ENCODE results near the gene BCR. TPM values are rescaled to one million over a fixed set of nuclear protein-coding genes. Genes with fewer than 3 reads are reported as not detected.

BCR gene
- total and polyA plus RNA-seq, 2 experiments from 2014 or later = 38.8 to 42.2 TPM

GRCh38 chr22:23284504-23285033 lies 104.3 kb downstream of the BCR start:
- TF ChIP-seq CTCF (IDR thresholded peaks at IDR 0.05; ENCODE audit: poor library complexity) (no peak), EZH2 (IDR thresholded peaks at IDR 0.05; ENCODE audit: borderline replicate concordance) (no peak), EZH2phosphoT487 (IDR thresholded peaks at IDR 0.05; ENCODE audit: low read depth, severe bottlenecking, unreplicated experiment) (no peak)
- WGBS (ENCODE audit: low lambda C conversion rate, missing lambda C conversion rate) = 92% methylated on average over 10 of the region's 10 CpGs
- no peak overlapping the region for H3K4me2 ChIP-seq
- peaks cover 3% of the 10 kb centered on the region for H3K4me1 ChIP-seq (ENCODE audit: insufficient read depth)
- H3K9me3 ChIP-seq (ENCODE audit: low read depth) = no peaks in the 10 kb centered on the region
- H3K27ac ChIP-seq = no peak overlapping the region
- H3K27me3 ChIP-seq = no peaks in the 10 kb centered on the region
- DNase-seq (ENCODE audit: low spot score) = no peak
- no peaks in the 10 kb centered on the region for H4K20me1 ChIP-seq (ENCODE audit: insufficient read depth, poor library complexity, severe bottlenecking)
- H3K79me2 ChIP-seq = no peaks in the 10 kb centered on the region
- H3K36me3 ChIP-seq (replicated peaks; ENCODE audit: insufficient read depth, low read depth) = no peaks in the 10 kb centered on the region
- no peak overlapping the region for H3K4me3 ChIP-seq
- no peak overlapping the region for H2AFZ ChIP-seq
- no peaks in the 10 kb centered on the region for H3K9me2 ChIP-seq (replicated peaks; ENCODE audit: insufficient read depth)

- Histone ChIP-seq H3K27ac (no peak overlapping the region), H3K4me1 (ENCODE audit: insufficient read depth) (peaks cover 5% of the 10 kb centered on the region), H3K36me3 (replicated peaks; ENCODE audit: insufficient read depth, low read depth) (no peaks in the 10 kb centered on the region), H3K9me2 (replicated peaks; ENCODE audit: insufficient read depth) (no peaks in the 10 kb centered on the region), H3K79me2 (no peaks in the 10 kb centered on the region), H3K4me2 (no peak overlapping the region), H4K20me1 (ENCODE audit: insufficient read depth, poor library complexity, severe bottlenecking) (no peaks in the 10 kb centered on the region), H3K9me3 (ENCODE audit: low read depth) (no peaks in the 10 kb centered on the region), H2AFZ (no peak overlapping the region), H3K4me3 (no peak overlapping the region), H3K27me3 (no peaks in the 10 kb centered on the region)
- 99% methylated on average over 8 of the region's 8 CpGs for WGBS (ENCODE audit: low lambda C conversion rate, missing lambda C conversion rate)
- DNase-seq (ENCODE audit: low spot score) = no peak
- TF ChIP-seq EZH2phosphoT487 (IDR thresholded peaks at IDR 0.05; ENCODE audit: low read depth, severe bottlenecking, unreplicated experiment) (no peak), EZH2 (IDR thresholded peaks at IDR 0.05; ENCODE audit: borderline replicate concordance) (no peak), CTCF (IDR thresholded peaks at IDR 0.05; ENCODE audit: poor library complexity) (no peak)
Measured at GRCh38 chr22:23285236-23285635, 104.9 kb downstream of the BCR start.

DNA sequence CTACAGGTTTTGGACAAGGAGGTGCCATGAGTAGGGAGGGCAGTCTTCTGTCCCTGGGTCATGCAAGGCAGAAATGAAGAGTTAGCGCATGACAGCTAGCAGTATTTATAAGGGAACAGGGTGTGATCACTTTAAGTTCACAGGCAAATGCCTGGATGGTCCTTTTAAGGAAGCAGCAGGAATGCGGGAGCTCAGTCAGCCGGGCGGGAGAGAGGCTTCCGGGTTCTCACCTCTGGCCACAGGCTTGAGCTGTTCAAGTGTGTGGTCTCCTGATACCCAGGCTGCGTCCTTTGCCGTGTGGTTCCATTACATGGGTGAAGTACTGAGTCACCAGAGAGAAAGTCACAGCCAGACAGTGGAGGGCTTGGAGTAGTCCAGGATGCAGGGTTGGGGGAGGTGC lies 105.4 kb downstream of the BCR start:
- WGBS (ENCODE audit: low lambda C conversion rate, missing lambda C conversion rate) = 97% methylated on average over 7 of the region's 7 CpGs
- Histone ChIP-seq H4K20me1 (ENCODE audit: insufficient read depth, poor library complexity, severe bottlenecking) (no peaks in the 10 kb centered on the region), H3K27ac (no peak overlapping the region)

More for the DNA sequence above, 105.4 kb downstream of the BCR start:
- no peaks in the 10 kb centered on the region for H3K79me2 ChIP-seq
- H2AFZ ChIP-seq = no peak overlapping the region
- no peak overlapping the region for H3K4me2 ChIP-seq
- no peak overlapping the region for H3K4me3 ChIP-seq
- peaks cover 10% of the 10 kb centered on the region for H3K4me1 ChIP-seq (ENCODE audit: insufficient read depth)
- TF ChIP-seq CTCF (IDR thresholded peaks at IDR 0.05; ENCODE audit: poor library complexity) = no peak
- TF ChIP-seq EZH2 (IDR thresholded peaks at IDR 0.05; ENCODE audit: borderline replicate concordance) = no peak
- TF ChIP-seq EZH2phosphoT487 (IDR thresholded peaks at IDR 0.05; ENCODE audit: low read depth, severe bottlenecking, unreplicated experiment) = no peak
- no peaks in the 10 kb centered on the region for H3K9me2 ChIP-seq (replicated peaks; ENCODE audit: insufficient read depth)
- no peaks in the 10 kb centered on the region for H3K36me3 ChIP-seq (replicated peaks; ENCODE audit: insufficient read depth, low read depth)
- no peak for DNase-seq (ENCODE audit: low spot score)
- no peaks in the 10 kb centered on the region for H3K9me3 ChIP-seq (ENCODE audit: low read depth)
- H3K27me3 ChIP-seq = no peaks in the 10 kb centered on the region

Measured in hepatocyte (in vitro differentiated cells).